Fibroblast of lung (primary cell): ENCODE data around the gene ELL. TPM values are rescaled to one million over a fixed set of nuclear protein-coding genes. Genes with fewer than 3 reads are reported as not detected.

ENCODE experiments used
- DNase-seq, 2 donors: peaks; one replicate each; pipeline versions ENCODE4 v3.0.0 to v3.0.0-alpha.2; 2010; ENCODE audit warnings: low read depth in 2 of 2
- H2AFZ ChIP-seq: 2 replicates; pipeline ENCODE4 v1.5.1; 2012; ENCODE audit warnings: low read length, control low read depth, inconsistent platforms
- H3K27ac ChIP-seq: 2 replicates; pipeline ENCODE4 v1.5.1; 2011; ENCODE audit warnings: low read length, control low read depth; ENCODE audit not compliant: insufficient read depth
- H3K27me3 ChIP-seq: 2 replicates; pipeline ENCODE4 v1.5.1; 2011; ENCODE audit warnings: mild to moderate bottlenecking, low read length; ENCODE audit not compliant: control insufficient read depth, insufficient read depth
- H3K36me3 ChIP-seq: 2 replicates; pipeline ENCODE4 v1.5.1; 2011; ENCODE audit warnings: low read length; ENCODE audit not compliant: control insufficient read depth, insufficient read depth
- H3K4me1 ChIP-seq: 2 replicates; pipeline ENCODE4 v1.5.1; 2011; ENCODE audit warnings: low read length; ENCODE audit not compliant: control insufficient read depth, insufficient read depth; ENCODE audit errors: extremely low read depth
- H3K4me2 ChIP-seq: 2 replicates; pipeline ENCODE4 v1.5.1; 2011; ENCODE audit warnings: low read length, control low read depth; ENCODE audit not compliant: insufficient read depth; ENCODE audit errors: extremely low read depth
- H3K4me3 ChIP-seq, 4 experiments: fragments of 200-600 bp in 1 of 4; sonication (generic) in 1 of 4; replicated peaks in 1 of 4; 2 replicates each; pipeline ENCODE4 v1.5.1; 2011 to 2016; ENCODE audit warnings: low read length in 4 of 4, low read depth in 3 of 4, mild to moderate bottlenecking in 3 of 4, control low read depth in 2 of 4, inconsistent platforms in 1 of 4, mixed read lengths in 1 of 4; ENCODE audit not compliant: insufficient read depth in 1 of 4; ENCODE audit errors: control extremely low read depth in 1 of 4
- H3K79me2 ChIP-seq: 2 replicates; pipeline ENCODE4 v1.5.1; 2012; ENCODE audit warnings: mild to moderate bottlenecking, low read length, inconsistent platforms; ENCODE audit not compliant: control insufficient read depth, insufficient read depth
- H3K9ac ChIP-seq: 2 replicates; pipeline ENCODE4 v1.5.1; 2011; ENCODE audit warnings: mild to moderate bottlenecking, low read length, control low read depth; ENCODE audit not compliant: insufficient read depth
- H3K9me3 ChIP-seq: 2 replicates; pipeline ENCODE4 v1.5.1; 2012; ENCODE audit warnings: low read depth, low read length; ENCODE audit not compliant: control insufficient read depth, insufficient read depth
- H4K20me1 ChIP-seq: 2 replicates; pipeline ENCODE4 v1.5.1; 2011; ENCODE audit warnings: low read length; ENCODE audit not compliant: control insufficient read depth, insufficient read depth; ENCODE audit errors: extremely low read depth
- EZH2 ChIP-seq: IDR thresholded peaks from 2 replicates; pipeline ENCODE4 v1.5.1; 2012; ENCODE audit warnings: low read length, control low read depth, mild to moderate bottlenecking; ENCODE audit errors: missing control alignments
- polyA plus RNA-seq, 2 donors: library from polyadenylated mRNA; depleted of rRNA in 1 of 2; stranded (reverse) in 1 of 2; unstranded in 1 of 2; fragments of >200 nt; gene quantifications; 2 replicates each; pipeline ENCODE4 v1.2.1, GENCODE V29; 2011 to 2012; ENCODE audit warnings: missing spikeins in 1 of 2
- total RNA-seq: library from RNA; depleted of rRNA; stranded (reverse); fragments of >200 nt; gene quantifications from 2 replicates; pipeline ENCODE4 v1.2.1, GENCODE V29; 2014
- TF ChIP-seq, protein P1 (sequence below), 2 donors: IDR thresholded peaks in 1 of 2; conservative IDR thresholded peaks in 1 of 2; 1 replicate in 1 of 2; 2 replicates in 1 of 2; pipeline ENCODE4 v1.5.1; 2011 to 2012; ENCODE audit warnings: low read length in 2 of 2, control low read depth in 1 of 2, inconsistent platforms in 1 of 2, low read depth in 1 of 2, mild to moderate bottlenecking in 1 of 2

The ELL gene
- total and polyA plus RNA-seq, 2 donors (not counting 1 experiment from before 2014, with no cell fraction given), result 4.4 to 18.7 TPM

DNA sequence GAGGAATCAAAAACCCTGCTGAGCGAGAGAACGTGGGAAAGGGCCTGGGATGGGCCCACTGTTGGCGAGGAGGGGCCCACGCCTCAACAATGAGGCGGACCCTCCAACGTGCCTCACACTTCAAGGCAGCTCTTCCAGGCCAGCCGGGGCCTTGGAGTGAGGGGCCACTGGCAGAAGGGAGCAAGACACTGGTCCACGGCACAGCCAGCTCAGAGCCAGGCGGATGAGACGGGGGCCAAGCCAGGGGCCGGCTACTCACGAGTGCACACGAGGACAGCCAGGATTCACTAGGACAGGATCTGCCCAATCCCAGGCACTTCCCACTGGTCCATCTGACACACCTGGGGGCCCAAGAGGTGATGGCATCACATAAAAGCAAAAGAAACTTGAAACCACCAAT, 20.5 kb downstream of the ELL start:
- no peaks in the 10 kb centered on the region for H3K27me3 ChIP-seq
- peaks cover 10% of the 10 kb centered on the region for H4K20me1 ChIP-seq
- no peak overlapping the region for H3K9ac ChIP-seq
- H2AFZ ChIP-seq, result no peak overlapping the region
- H3K4me3 ChIP-seq, result no peak overlapping the region
- H3K27ac ChIP-seq, result no peak overlapping the region
- no peaks in the 10 kb centered on the region for H3K36me3 ChIP-seq
- no peak overlapping the region for H3K4me2 ChIP-seq
- TF ChIP-seq, protein P1, sequence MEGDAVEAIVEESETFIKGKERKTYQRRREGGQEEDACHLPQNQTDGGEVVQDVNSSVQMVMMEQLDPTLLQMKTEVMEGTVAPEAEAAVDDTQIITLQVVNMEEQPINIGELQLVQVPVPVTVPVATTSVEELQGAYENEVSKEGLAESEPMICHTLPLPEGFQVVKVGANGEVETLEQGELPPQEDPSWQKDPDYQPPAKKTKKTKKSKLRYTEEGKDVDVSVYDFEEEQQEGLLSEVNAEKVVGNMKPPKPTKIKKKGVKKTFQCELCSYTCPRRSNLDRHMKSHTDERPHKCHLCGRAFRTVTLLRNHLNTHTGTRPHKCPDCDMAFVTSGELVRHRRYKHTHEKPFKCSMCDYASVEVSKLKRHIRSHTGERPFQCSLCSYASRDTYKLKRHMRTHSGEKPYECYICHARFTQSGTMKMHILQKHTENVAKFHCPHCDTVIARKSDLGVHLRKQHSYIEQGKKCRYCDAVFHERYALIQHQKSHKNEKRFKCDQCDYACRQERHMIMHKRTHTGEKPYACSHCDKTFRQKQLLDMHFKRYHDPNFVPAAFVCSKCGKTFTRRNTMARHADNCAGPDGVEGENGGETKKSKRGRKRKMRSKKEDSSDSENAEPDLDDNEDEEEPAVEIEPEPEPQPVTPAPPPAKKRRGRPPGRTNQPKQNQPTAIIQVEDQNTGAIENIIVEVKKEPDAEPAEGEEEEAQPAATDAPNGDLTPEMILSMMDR (conservative IDR thresholded peaks at IDR 0.05 in 1 of 2, IDR thresholded peaks at IDR 0.05 in 1 of 2; ENCODE audit: low read depth in 1 of 2, low read length in 2 of 2), result no peak
- no peak for DNase-seq
- peaks cover 92% of the 10 kb centered on the region for H3K79me2 ChIP-seq
- peaks cover 16% of the 10 kb centered on the region for H3K4me1 ChIP-seq
- no peaks in the 10 kb centered on the region for H3K9me3 ChIP-seq

DNA sequence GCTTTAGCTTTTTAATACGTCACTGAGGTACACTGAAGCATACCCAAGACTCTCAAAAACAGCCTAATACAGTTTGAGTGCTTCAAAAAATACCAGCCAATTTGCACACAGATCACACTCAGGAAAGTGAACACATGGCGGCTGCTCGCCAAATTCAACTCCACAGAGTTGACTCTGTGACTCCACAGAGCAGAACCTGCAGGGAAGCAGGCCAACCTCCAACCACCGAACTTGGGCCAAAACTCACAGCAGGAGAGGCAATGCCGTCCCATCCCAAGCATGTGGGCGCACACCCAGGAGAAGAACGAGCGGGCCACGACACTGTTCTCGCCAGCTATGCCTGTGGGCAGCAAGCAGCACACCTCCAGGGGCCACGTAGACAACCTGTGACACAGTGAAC, 21.1 kb downstream of the ELL start:
- Histone ChIP-seq H3K9me3 (no peaks in the 10 kb centered on the region), H3K9ac (no peak overlapping the region), H3K4me2 (no peak overlapping the region), H3K36me3 (no peaks in the 10 kb centered on the region), H3K27me3 (no peaks in the 10 kb centered on the region), H2AFZ (no peak overlapping the region), H4K20me1 (peaks cover 10% of the 10 kb centered on the region), H3K79me2 (peaks cover 92% of the 10 kb centered on the region), H3K4me3 (no peak overlapping the region), H3K4me1 (peaks cover 20% of the 10 kb centered on the region), H3K27ac (no peak overlapping the region)
- no peak for DNase-seq
- TF ChIP-seq, protein P1 (conservative IDR thresholded peaks at IDR 0.05 in 1 of 2, IDR thresholded peaks at IDR 0.05 in 1 of 2; ENCODE audit: low read depth in 1 of 2, low read length in 2 of 2), result no peak
- TF ChIP-seq EZH2, result no peak

DNA sequence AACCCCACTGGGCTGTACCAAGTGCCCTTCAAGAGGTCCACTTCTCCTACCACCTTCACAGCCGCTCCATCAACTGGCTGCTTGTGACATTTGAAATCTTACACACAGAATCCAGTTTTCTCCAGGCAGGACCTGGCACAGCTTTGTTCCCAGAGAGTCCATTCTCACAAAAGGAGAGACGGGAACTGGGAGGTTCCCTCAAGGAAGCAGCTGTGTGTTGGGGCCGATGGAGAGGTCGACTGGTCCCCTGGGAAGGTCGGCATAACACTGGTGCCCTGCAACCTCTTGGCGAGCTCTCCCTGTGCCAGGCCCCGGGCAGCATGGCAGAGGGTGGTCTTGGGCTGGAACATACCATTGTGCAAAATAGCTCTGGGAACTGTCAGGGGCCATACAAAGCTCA, 21.5 kb downstream of the ELL start:
- Histone ChIP-seq H3K79me2 (peaks cover 92% of the 10 kb centered on the region), H2AFZ (no peak overlapping the region), H3K4me1 (peaks cover 20% of the 10 kb centered on the region), H3K27me3 (no peaks in the 10 kb centered on the region), H3K36me3 (no peaks in the 10 kb centered on the region), H4K20me1 (peaks cover 10% of the 10 kb centered on the region), H3K27ac (no peak overlapping the region), H3K4me2 (no peak overlapping the region), H3K4me3 (no peak overlapping the region), H3K9ac (no peak overlapping the region), H3K9me3 (no peaks in the 10 kb centered on the region)
- TF ChIP-seq, protein P1 (conservative IDR thresholded peaks at IDR 0.05 in 1 of 2, IDR thresholded peaks at IDR 0.05 in 1 of 2; ENCODE audit: low read depth in 1 of 2, low read length in 2 of 2), result no peak
- no peak for TF ChIP-seq EZH2
- no peak for DNase-seq
